Uterus (tissue), 4 donors: ENCODE data around the gene CASP8AP2. TPM values are rescaled to one million over a fixed set of nuclear protein-coding genes. Genes with fewer than 3 reads are reported as not detected.
"Not testable (repeated sequence)": the region's sequence is repeated elsewhere in the genome, so short reads cannot be mapped to it uniquely, and the experiment has no call there.

Experiments used
- DNase-seq, 2 donors: peaks; one replicate each; pipeline ENCODE4 v3.0.0-alpha.2; 2019 to 2020
- H3K27ac ChIP-seq, 2 donors: fragments of 200-600 bp; sonication (generic); 1 replicate in 1 of 2; 2 replicates in 1 of 2; pipeline ENCODE4 v1.5.1; 2016 to 2018
- H3K27me3 ChIP-seq, 2 donors: fragments of 200-600 bp; sonication (generic); one replicate each; pipeline ENCODE4 v1.5.1; 2018 to 2019; ENCODE audit warnings: control low read depth in 1 of 2
- H3K36me3 ChIP-seq, 2 donors: fragments of 200-600 bp; sonication (generic); one replicate each; pipeline ENCODE4 v1.5.1; 2019; ENCODE audit warnings: control low read depth in 1 of 2
- H3K4me1 ChIP-seq, 2 donors: fragments of 200-600 bp; sonication (generic); one replicate each; pipeline ENCODE4 v1.5.1; 2018 to 2019; ENCODE audit warnings: control low read depth in 1 of 2
- H3K4me3 ChIP-seq, 2 donors: fragments of 200-600 bp; sonication (generic); 1 replicate in 1 of 2; 2 replicates in 1 of 2; pipeline ENCODE4 v1.5.1; 2018 to 2019; ENCODE audit warnings: mild to moderate bottlenecking in 1 of 2
- H3K9me3 ChIP-seq, 2 donors: fragments of 200-600 bp; sonication (generic); one replicate each; pipeline ENCODE4 v1.5.1; 2019; ENCODE audit warnings: control low read depth in 1 of 2
- CTCF ChIP-seq, 4 experiments: fragments of 200-600 bp in 2 of 4; fragments of 450-650 bp in 2 of 4; sonication (generic) in 2 of 4; IDR thresholded peaks; one replicate each; pipeline ENCODE4 v1.5.1; 2016 to 2019; ENCODE audit warnings: antibody characterized with exemption in 4 of 4, mild to moderate bottlenecking in 2 of 4, moderate library complexity in 1 of 4
- POLR2A ChIP-seq, 2 donors: fragments of 450-650 bp; IDR thresholded peaks; one replicate each; pipeline ENCODE4 v1.6.1; 2016; ENCODE audit warnings: antibody characterized with exemption in 2 of 2, mild to moderate bottlenecking in 1 of 2, moderate library complexity in 1 of 2
- intact Hi-C: fragments of 100-400 bp; cut with DNase I; formaldehyde crosslinking; loops from one replicate; pipeline ENCODE4 v1.15.1; 2023; ENCODE audit warnings: low total_unique reads
- total RNA-seq, 4 donors: library from RNA; depleted of rRNA in 3 of 4; stranded (reverse); fragments of >200 nt in 3 of 4; gene quantifications; one replicate each; pipeline versions ENCODE4 v1.1.0 to v1.2.4, GENCODE V29; 2014 to 2023
- donor health status: DM: yes; HTN: yes; CAD: no.

The CASP8AP2 gene
- total RNA-seq, 4 donors from 2014 or later: 22.0 to 37.6 (median 29.6) TPM

GRCh38 chr6:89834884-89835792 lies 5.5 kb downstream of the CASP8AP2 start:
- Histone ChIP-seq H3K36me3 (no peaks in the 10 kb centered on the region), H3K27me3 (no peaks in the 10 kb centered on the region), H3K4me1 (peaks cover 0 to 8% of the 10 kb centered on the region in 2 donors), H3K27ac (no peak overlapping the region), H3K9me3 (no peaks in the 10 kb centered on the region), H3K4me3 (no peak overlapping the region)
- no peak for DNase-seq
- no peak for TF ChIP-seq POLR2A (IDR thresholded peaks at IDR 0.05)
- TF ChIP-seq CTCF (IDR thresholded peaks at IDR 0.05): no peak
- intact Hi-C loops: no loop called here

- Histone ChIP-seq H3K9me3 (no peaks in the 10 kb centered on the region), H3K27me3 (no peaks in the 10 kb centered on the region), H3K4me3 (no peak overlapping the region), H3K4me1 (no peaks in the 10 kb centered on the region), H3K36me3 (no peaks in the 10 kb centered on the region), H3K27ac (no peak overlapping the region)
- TF ChIP-seq POLR2A (IDR thresholded peaks at IDR 0.05) (no peak), CTCF (IDR thresholded peaks at IDR 0.05) (no peak)
- intact Hi-C loops: no loop called here
- DNase-seq: no peak
Observed at GRCh38 chr6:89836639-89837222, 7.1 kb downstream of the CASP8AP2 start.

GRCh38 chr6:89840538-89840937 lies 10.9 kb downstream of the CASP8AP2 start:
- H3K4me3 ChIP-seq: no peak overlapping the region
- no peaks in the 10 kb centered on the region for H3K27me3 ChIP-seq
- H3K36me3 ChIP-seq: no peaks in the 10 kb centered on the region
- no peaks in the 10 kb centered on the region for H3K9me3 ChIP-seq
- no peak overlapping the region for H3K27ac ChIP-seq
- H3K4me1 ChIP-seq: no peaks in the 10 kb centered on the region
- TF ChIP-seq POLR2A (IDR thresholded peaks at IDR 0.05) (no peak), CTCF (IDR thresholded peaks at IDR 0.05) (no peak)
- intact Hi-C loops: no loop called here
- DNase-seq: no peak

GRCh38 chr6:89842228-89842627 lies 12.5 kb downstream of the CASP8AP2 start:
- no peaks in the 10 kb centered on the region for H3K36me3 ChIP-seq
- DNase-seq: no peak
- no peaks in the 10 kb centered on the region for H3K9me3 ChIP-seq
- intact Hi-C loops: no loop called here
- no peak overlapping the region for H3K4me3 ChIP-seq
- no peaks in the 10 kb centered on the region for H3K4me1 ChIP-seq
- no peak overlapping the region for H3K27ac ChIP-seq
- H3K27me3 ChIP-seq: no peaks in the 10 kb centered on the region
- TF ChIP-seq CTCF (IDR thresholded peaks at IDR 0.05): no peak
- no peak for TF ChIP-seq POLR2A (IDR thresholded peaks at IDR 0.05)

- H3K4me1 ChIP-seq: no peaks in the 10 kb centered on the region
- no peak overlapping the region for H3K27ac ChIP-seq
- no peak for DNase-seq
- no peaks in the 10 kb centered on the region for H3K36me3 ChIP-seq
- TF ChIP-seq CTCF (IDR thresholded peaks at IDR 0.05) (no peak), POLR2A (IDR thresholded peaks at IDR 0.05) (no peak)
- H3K9me3 ChIP-seq: no peaks in the 10 kb centered on the region
- H3K4me3 ChIP-seq: no peak overlapping the region
- intact Hi-C loops: no loop called here
- no peaks in the 10 kb centered on the region for H3K27me3 ChIP-seq
Observed at GRCh38 chr6:89843070-89843469, 13.4 kb downstream of the CASP8AP2 start.

- H3K4me3 ChIP-seq, H3K27ac ChIP-seq, DNase-seq, H3K9me3 ChIP-seq, H3K36me3 ChIP-seq, H3K4me1 ChIP-seq, intact Hi-C loops, H3K27me3 ChIP-seq: not testable (repeated sequence)
Observed at GRCh38 chr6:89847513-89847912, 17.8 kb downstream of the CASP8AP2 start.
